ENCODE measurements around the gene BAMBI. TPM values are rescaled to one million over a fixed set of nuclear protein-coding genes. Genes with fewer than 3 reads are reported as not detected.

Gene BAMBI
- polyA plus RNA-seq, 1 donor: 45.1 TPM

Other genes with a start within 250 kb of the BAMBI start
- 173 TPM for gene WAC, start 144.4 kb upstream of the BAMBI start, polyA plus RNA-seq (ENCODE audit: insufficient read length)